Germinal center (tissue), 1 donor: ENCODE results near the gene TPM3.
"Not testable (repeated sequence)": the region's sequence is repeated elsewhere in the genome, so short reads cannot be mapped to it uniquely, and the experiment has no call there.

Source experiments
- DNase-seq: peaks from one replicate; pipeline ENCODE4 v3.0.0; 2012; ENCODE audit warnings: mixed read lengths, low spot score

TPM3 gene

DNA sequence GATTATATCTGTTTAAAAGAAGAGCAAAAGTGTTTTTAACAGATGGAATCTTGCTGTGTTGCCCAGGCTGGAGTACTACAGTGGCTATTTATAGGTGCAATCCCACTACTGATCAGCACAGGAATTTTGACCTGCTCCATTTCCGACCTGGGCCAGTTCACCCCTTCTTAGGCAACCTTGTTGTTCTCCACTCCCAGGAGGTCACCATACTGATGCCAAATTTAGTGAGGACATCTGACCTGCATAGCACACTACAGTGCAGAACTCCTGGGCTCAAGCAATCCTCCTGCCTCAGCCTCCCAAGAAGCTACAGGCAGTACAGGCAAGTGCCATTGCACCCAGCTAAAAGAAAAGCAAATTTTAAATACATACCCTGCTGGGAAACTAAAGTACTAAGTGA, 25.7 kb downstream of the TPM3 start:
- DNase-seq, result no peak

GRCh38 chr1:154159554-154159953, 32.3 kb downstream of the TPM3 start:
- DNase-seq, result no peak

GRCh38 chr1:154158307-154159125, 33.4 kb downstream of the TPM3 start:
- no peak for DNase-seq

DNA sequence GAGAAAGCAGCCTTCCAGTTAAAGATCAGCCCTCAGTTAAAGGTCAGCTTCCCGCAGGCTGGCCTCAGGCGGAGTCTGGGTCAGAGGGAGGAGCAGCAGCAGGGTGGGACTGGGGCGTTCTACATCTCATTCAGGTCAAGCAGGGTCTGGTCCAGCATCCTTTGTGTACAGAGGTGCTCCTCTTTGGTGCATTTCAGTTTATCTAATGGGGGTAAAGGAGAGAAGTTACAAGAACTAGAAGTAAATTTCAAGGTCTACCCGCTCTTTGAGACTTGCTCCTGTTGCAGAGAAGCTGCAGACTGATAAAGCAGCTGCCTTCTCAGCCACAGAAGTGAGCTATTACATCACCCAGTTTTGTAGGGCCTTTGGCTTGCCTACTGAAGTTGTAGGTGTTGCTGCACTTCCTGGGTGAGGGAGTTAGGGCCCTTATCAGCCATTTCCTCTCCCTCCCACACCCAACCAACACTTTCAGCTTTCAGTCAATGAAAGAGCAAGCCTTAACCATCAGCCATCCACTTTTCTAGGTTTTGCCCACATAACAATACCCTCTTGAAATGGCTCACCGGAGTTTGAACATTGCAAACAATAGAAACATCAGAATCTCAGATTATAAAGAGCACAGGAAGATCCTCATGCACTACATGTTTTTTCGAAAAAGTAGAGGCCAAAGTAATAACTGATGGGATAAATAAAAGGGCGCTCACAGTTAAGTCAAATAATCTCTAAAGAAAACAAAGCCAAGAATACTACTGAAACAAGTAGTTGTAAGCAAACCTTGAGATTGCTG, 34.2 kb downstream of the TPM3 start:
- DNase-seq, result no peak

DNA sequence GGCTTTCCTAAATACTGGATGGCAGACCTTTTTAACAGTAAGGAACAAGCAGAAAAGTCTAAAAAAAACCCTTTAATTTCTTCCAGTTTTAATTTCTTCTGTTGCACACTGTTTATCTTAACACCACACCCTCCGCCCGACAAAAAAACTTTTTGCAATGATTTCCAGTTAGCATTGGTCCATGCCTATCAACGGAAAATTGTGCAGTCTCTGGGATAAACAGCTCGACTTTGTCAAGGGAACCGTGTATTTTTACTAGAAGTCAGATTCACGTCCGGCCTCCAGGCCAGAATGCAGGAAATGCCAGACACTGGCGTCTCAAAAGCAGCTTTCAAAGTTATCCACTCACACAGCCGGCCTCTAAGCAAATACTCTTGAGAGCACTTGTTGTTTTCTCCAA, 36.6 kb downstream of the TPM3 start:
- DNase-seq, result no peak

- DNase-seq, result no peak
Measured at GRCh38 chr1:154154534-154155191, 37.2 kb downstream of the TPM3 start, which contains the start of gene NUP210L. TSS of gene NUP210L (minus strand) at chr1:154155073.

DNA sequence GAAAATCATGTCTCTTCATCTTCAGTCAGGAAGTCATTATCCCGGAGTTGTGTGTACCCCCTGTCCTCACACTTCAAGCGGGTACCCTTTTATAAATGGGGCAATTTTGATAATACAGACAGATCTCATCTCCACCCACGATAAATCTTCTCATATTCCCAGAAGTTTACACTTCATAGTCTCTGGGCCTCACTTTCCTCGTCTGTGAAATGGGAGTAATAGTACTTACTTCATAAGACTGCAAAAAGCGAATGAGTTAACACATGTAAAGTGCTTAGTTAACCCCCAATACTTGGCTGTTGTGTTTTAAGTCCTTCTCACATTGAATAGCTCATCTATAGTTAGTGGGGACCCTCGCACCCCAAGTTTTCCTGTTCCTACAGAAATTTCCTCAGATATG, 37.8 kb downstream of the TPM3 start:
- DNase-seq, result no peak

DNA sequence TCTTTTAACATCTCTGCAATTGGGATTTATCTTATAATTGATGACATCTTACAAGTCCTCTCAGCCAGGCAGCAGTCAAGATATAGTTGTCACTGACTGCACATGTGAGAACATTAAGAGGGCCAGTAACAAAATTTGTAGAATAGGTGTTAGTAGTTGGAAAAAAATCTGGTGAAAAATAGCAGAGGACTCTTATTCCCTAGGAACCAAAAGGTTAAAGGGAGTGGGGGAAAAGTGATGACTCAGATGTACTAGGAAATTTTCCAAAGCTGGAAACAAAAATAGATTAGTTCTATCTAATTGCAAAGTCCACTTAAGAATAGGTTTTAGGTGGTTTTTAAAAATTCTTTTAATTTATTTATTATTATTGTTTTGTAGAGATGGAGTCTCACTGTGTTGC, 40.6 kb downstream of the TPM3 start:
- DNase-seq, result no peak

DNA sequence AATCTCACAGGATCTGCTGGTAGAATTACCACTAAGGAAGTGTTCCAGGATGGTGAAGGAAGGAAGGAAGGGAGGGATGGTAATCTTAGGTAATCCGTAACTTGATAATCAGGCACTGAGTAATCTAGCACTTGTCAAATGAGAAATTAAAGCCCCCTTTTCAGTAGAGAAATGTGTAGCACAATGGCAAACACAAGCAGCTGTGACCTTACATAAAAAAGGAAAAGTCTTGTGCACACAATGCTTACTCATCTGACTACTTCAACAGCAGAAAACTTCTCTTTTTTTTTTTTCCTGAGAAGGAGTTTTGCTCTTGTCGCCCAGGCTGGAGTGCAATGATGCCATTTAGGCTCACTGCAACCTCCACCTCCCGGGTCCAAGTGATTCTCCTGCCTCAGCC, 43.1 kb downstream of the TPM3 start:
- DNase-seq, result no peak

GRCh38 chr1:154147505-154147904, 44.4 kb downstream of the TPM3 start:
- DNase-seq, result not testable (repeated sequence)

GRCh38 chr1:154145986-154146385, 45.9 kb downstream of the TPM3 start:
- DNase-seq, result no peak

DNA sequence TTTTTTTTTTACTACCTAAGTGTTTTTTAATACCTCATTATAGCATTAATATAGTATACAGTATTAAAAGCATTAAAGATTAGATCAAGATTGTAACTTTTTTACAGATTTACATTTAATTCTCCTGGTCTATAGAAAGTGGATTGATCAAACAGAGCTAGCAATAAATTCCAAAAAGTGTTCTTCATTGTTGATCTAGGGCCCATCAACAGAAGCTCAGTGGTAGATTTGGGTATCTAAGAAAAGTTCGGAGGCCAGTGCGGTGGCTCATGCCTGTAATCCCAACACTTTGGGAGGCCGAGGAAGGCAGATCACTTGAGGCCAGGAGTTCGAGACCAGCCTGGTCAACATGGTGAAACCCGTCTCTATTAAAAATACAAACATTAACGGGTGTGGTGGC, 49.5 kb downstream of the TPM3 start:
- no peak for DNase-seq

- DNase-seq, result no peak
Measured at GRCh38 chr1:154141240-154141639, 50.7 kb downstream of the TPM3 start.

DNA sequence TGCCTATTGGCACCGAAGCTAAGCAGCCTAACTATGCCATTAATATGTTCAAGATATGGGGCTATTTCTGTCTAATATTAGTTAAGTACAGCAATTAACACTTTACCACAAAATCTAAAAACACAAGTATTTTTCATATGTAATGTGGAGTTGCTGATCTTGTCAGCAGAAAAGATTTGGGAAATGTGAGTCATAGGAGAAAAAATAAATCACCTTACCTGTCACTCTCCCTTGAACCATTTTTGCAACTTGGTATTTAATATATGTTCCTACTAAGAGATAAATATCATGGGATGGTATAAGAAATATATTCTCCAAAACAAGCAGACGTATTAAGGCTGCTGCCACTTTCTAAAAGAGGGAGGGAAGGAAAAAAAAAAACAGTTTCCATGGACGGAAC, 54.0 kb downstream of the TPM3 start:
- DNase-seq, result no peak

DNA sequence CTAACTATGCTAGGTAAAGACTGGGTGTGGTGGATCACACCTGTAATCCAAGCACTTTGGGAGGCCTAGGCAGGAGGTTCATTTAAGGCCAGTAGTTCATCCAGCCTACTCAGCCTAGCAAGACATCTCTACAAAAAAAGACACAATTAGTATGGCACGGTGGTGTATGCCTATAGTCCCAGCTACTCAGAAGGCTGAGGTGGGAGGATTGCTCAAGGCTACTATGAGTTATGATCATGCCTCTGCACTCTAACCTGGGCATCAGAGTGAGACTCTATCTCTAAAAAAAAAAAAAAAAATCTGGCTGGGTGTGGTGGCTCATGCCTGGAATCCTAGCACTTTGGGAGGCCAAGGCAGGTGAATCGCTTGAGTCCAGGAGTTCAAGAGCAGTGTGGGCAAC, 58.6 kb downstream of the TPM3 start:
- no peak for DNase-seq

GRCh38 chr1:154129391-154129970, 62.4 kb downstream of the TPM3 start:
- DNase-seq, result no peak

- not testable (repeated sequence) for DNase-seq
Measured at GRCh38 chr1:154123205-154123604, 68.7 kb downstream of the TPM3 start.

- no peak for DNase-seq
Measured at GRCh38 chr1:154117642-154118041, 74.3 kb downstream of the TPM3 start.

DNA sequence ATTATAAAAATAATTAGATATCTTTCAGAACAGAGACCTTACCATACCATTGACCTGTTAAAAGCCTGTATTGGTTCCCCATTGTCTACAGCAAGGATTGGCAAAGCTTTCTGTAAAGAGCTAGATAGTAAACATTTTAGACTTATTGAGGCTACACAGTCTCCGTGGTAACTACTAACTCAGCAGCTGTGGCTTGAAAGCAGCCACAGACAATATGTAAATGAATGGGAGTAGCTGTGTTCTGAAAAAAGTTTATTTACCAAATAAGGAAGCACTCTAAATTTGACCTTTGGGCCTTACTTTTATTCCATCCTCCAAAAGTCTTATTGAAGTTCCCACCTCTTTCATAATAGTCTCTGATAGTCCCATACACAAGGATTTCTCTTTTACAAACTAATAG, 76.7 kb downstream of the TPM3 start:
- DNase-seq, result no peak
